Measurements from ENCODE around the gene SAYSD1.

Gene SAYSD1

DNA sequence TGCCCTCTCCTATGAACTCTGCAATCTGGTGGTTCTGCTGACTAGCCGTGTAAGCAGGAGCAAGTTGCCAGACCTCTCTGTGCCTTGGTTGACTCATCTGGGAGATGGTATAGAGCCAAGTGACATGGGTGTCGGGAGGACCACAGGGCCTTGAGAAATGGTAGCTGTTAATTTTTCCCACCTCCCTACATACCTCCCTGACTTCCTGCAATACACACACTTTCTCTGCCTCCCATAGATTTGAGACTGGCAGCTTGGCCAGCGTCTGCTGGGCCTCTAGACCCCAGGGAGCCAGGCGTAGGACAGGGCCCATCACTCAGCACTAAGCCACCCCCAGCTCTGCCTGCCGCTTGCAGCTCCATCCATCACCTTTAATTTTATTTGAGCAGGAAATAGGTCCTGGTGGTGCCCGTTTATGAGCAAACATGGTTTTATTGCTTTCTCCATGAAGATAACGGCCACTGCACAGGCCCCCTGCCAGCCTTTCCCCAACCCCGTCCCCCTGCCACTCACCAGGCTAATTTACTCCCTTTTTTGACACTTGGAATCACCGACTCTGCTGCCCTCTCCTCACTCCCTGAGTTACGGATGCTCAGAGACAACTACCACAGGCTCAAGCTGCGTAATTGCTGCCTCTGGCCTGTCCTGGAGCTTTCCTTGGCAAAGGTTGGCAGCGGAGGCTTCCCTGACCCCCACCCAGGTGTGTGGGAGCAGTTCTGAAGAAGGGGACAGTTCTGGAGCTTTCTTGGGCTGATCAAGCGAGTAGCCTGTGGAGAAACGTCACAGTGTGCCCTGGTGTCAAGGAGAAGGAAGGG, 55.3 kb downstream of the SAYSD1 start:
- DNase-seq (no peak), ATAC-seq (ENCODE audit: insufficient read depth, low read depth) (no peak)
- Histone ChIP-seq H3K27ac (ENCODE audit: low read length) (no peak overlapping the region), H4K20me1 (ENCODE audit: insufficient read depth, low read length) (peaks cover 11% of the 10 kb centered on the region), H3K36me3 (ENCODE audit: insufficient read depth, low read length) (peaks cover 14% of the 10 kb centered on the region; the same call in 1 of the 2 replicates), H2AFZ (ENCODE audit: low read depth, low read length) (no peak overlapping the region), H3K79me2 (ENCODE audit: insufficient read depth, low read length) (no peaks in the 10 kb centered on the region), H3K9me3 (ENCODE audit: insufficient read depth, low read length, severe bottlenecking) (no peaks in the 10 kb centered on the region), H3K4me3 (ENCODE audit: low read depth in 1 of 2, low read length in 2 of 2) (no peak overlapping the region), H3K4me2 (ENCODE audit: insufficient read depth, low read length) (no peak overlapping the region), H3K27me3 (ENCODE audit: insufficient read depth, low read length, poor library complexity) (no peaks in the 10 kb centered on the region), H3K9ac (ENCODE audit: low read depth, low read length) (no peak overlapping the region), H3K4me1 (ENCODE audit: insufficient read depth, low read length) (no peaks in the 10 kb centered on the region)
- TF ChIP-seq EZH2 (IDR thresholded peaks at IDR 0.05; ENCODE audit: borderline replicate concordance, low read depth, low read length, severe bottlenecking) (no peak), CTCF (IDR thresholded peaks at IDR 0.05; ENCODE audit: borderline replicate concordance, extremely low read depth, low read length, poor library complexity, severe bottlenecking) (no peak)

- no peaks in the 10 kb centered on the region for H3K9me3 ChIP-seq (ENCODE audit: insufficient read depth, low read length, severe bottlenecking)
- H3K27ac ChIP-seq (ENCODE audit: low read length): no peak overlapping the region
- ATAC-seq (ENCODE audit: insufficient read depth, low read depth) (no peak), DNase-seq (no peak)
- H3K4me3 ChIP-seq (ENCODE audit: low read depth in 1 of 2, low read length in 2 of 2): no peak overlapping the region
- H3K4me1 ChIP-seq (ENCODE audit: insufficient read depth, low read length): no peaks in the 10 kb centered on the region
- H3K79me2 ChIP-seq (ENCODE audit: insufficient read depth, low read length): no peaks in the 10 kb centered on the region
- peaks cover 14% of the 10 kb centered on the region; the same call in 1 of the 2 replicates for H3K36me3 ChIP-seq (ENCODE audit: insufficient read depth, low read length)
- peaks cover 11% of the 10 kb centered on the region for H4K20me1 ChIP-seq (ENCODE audit: insufficient read depth, low read length)
- H3K4me2 ChIP-seq (ENCODE audit: insufficient read depth, low read length): no peak overlapping the region
- no peaks in the 10 kb centered on the region for H3K27me3 ChIP-seq (ENCODE audit: insufficient read depth, low read length, poor library complexity)
- no peak overlapping the region for H3K9ac ChIP-seq (ENCODE audit: low read depth, low read length)
- no peak for TF ChIP-seq EZH2 (IDR thresholded peaks at IDR 0.05; ENCODE audit: borderline replicate concordance, low read depth, low read length, severe bottlenecking)
- H2AFZ ChIP-seq (ENCODE audit: low read depth, low read length): no peak overlapping the region
These were observed 56.4 kb downstream of the SAYSD1 start for GRCh38 chr6:39058471-39059147.

GRCh38 chr6:39057251-39058155, 57.5 kb downstream of the SAYSD1 start:
- Histone ChIP-seq H3K4me1 (ENCODE audit: insufficient read depth, low read length) (no peaks in the 10 kb centered on the region), H3K4me3 (ENCODE audit: low read depth in 1 of 2, low read length in 2 of 2) (no peak overlapping the region), H3K9me3 (ENCODE audit: insufficient read depth, low read length, severe bottlenecking) (no peaks in the 10 kb centered on the region), H3K9ac (ENCODE audit: low read depth, low read length) (no peak overlapping the region), H3K27ac (ENCODE audit: low read length) (no peak overlapping the region), H3K79me2 (ENCODE audit: insufficient read depth, low read length) (peaks cover 7% of the 10 kb centered on the region; the same call in 1 of the 2 replicates), H4K20me1 (ENCODE audit: insufficient read depth, low read length) (peaks cover 16% of the 10 kb centered on the region), H3K27me3 (ENCODE audit: insufficient read depth, low read length, poor library complexity) (no peaks in the 10 kb centered on the region), H2AFZ (ENCODE audit: low read depth, low read length) (no peak overlapping the region), H3K36me3 (ENCODE audit: insufficient read depth, low read length) (peaks cover 19% of the 10 kb centered on the region; the same call in 1 of the 2 replicates), H3K4me2 (ENCODE audit: insufficient read depth, low read length) (no peak overlapping the region)
- no peak for ATAC-seq (ENCODE audit: insufficient read depth, low read depth)
- TF ChIP-seq EZH2 (IDR thresholded peaks at IDR 0.05; ENCODE audit: borderline replicate concordance, low read depth, low read length, severe bottlenecking) (no peak), CTCF (IDR thresholded peaks at IDR 0.05; ENCODE audit: borderline replicate concordance, extremely low read depth, low read length, poor library complexity, severe bottlenecking) (no peak)
- DNase-seq: no peak

Measured in DND-41 (cell line).